ENCODE data around the gene PACS2.

PACS2 gene

GRCh38 chr14:105368426-105368825 is 53.9 kb downstream of the PACS2 start:
- Histone ChIP-seq H3K27me3 (ENCODE audit: insufficient read depth, low read length, poor library complexity, severe bottlenecking) (no peaks in the 10 kb centered on the region), H3K9me2 (replicated peaks; ENCODE audit: low read depth, low read length) (no peaks in the 10 kb centered on the region), H3K4me3 (ENCODE audit: low read length, poor library complexity, severe bottlenecking) (no peak overlapping the region), H4K20me1 (ENCODE audit: insufficient read depth, low read length, poor library complexity, severe bottlenecking) (no peaks in the 10 kb centered on the region), H3K4me2 (ENCODE audit: low read depth, low read length, poor library complexity, severe bottlenecking) (no peak overlapping the region), H3K79me2 (ENCODE audit: insufficient read depth, low read length) (no peaks in the 10 kb centered on the region), H2AFZ (ENCODE audit: low read length) (no peak overlapping the region), H3F3A (ENCODE audit: low read depth) (no peaks in the 10 kb centered on the region), H3K9me3 (ENCODE audit: insufficient read depth, low read depth, low read length) (no peaks in the 10 kb centered on the region), H3K36me3 (ENCODE audit: insufficient read depth, low read length) (no peaks in the 10 kb centered on the region), H3K4me1 (ENCODE audit: insufficient read depth, low read length, poor library complexity, severe bottlenecking) (no peaks in the 10 kb centered on the region), H3K9ac (ENCODE audit: low read depth, low read length, poor library complexity, severe bottlenecking) (no peak overlapping the region)
- TF ChIP-seq, protein P1, sequence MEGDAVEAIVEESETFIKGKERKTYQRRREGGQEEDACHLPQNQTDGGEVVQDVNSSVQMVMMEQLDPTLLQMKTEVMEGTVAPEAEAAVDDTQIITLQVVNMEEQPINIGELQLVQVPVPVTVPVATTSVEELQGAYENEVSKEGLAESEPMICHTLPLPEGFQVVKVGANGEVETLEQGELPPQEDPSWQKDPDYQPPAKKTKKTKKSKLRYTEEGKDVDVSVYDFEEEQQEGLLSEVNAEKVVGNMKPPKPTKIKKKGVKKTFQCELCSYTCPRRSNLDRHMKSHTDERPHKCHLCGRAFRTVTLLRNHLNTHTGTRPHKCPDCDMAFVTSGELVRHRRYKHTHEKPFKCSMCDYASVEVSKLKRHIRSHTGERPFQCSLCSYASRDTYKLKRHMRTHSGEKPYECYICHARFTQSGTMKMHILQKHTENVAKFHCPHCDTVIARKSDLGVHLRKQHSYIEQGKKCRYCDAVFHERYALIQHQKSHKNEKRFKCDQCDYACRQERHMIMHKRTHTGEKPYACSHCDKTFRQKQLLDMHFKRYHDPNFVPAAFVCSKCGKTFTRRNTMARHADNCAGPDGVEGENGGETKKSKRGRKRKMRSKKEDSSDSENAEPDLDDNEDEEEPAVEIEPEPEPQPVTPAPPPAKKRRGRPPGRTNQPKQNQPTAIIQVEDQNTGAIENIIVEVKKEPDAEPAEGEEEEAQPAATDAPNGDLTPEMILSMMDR (conservative IDR thresholded peaks at IDR 0.05; ENCODE audit: low read length) = no peak
- no peak for TF ChIP-seq EZH2phosphoT487 (IDR thresholded peaks at IDR 0.05; ENCODE audit: borderline replicate concordance)

DNA sequence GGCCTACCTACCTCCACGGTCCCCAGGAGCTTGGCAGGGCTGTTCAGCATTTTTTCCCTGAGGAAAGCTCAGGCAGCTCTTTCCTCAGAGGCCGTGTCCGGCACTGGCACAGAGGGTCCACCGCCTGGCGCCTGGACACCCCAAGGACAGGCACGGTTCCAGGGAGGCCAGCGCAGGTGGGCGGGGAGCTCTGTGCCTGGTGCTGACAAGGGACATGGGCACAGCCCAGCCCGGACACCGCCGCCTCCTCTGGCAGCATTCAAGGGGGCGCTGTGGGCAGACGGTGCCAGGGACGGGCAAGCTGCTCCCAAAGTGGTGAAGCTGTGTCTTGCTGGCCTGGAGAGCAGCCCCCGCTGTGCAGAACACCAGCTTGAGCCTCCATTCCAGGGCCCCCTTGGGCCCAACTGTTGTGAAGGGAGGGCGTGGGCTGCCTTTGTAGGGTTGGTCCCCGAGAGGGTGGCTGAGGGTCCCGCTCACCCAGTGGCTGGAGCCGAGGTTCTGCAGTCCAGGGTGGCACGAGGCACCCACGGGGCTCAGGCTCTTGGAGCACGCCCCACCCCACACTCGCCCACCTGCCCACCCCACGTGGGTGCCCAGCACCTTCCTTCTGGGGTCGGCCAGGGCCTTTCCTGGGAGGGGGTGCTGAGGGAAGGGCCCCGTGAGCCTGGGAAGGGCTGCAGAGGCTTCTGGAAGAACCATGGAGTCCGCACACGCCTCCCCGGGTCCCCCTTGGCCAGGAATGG is 54.5 kb downstream of the PACS2 start:
- Histone ChIP-seq H3K9me2 (replicated peaks; ENCODE audit: low read depth, low read length) (no peaks in the 10 kb centered on the region), H3K9ac (ENCODE audit: low read depth, low read length, poor library complexity, severe bottlenecking) (no peak overlapping the region), H3K4me3 (ENCODE audit: low read length, poor library complexity, severe bottlenecking) (no peak overlapping the region), H3K4me1 (ENCODE audit: insufficient read depth, low read length, poor library complexity, severe bottlenecking) (peaks cover under 1% of the 10 kb centered on the region), H3K27me3 (ENCODE audit: insufficient read depth, low read length, poor library complexity, severe bottlenecking) (no peaks in the 10 kb centered on the region), H3K79me2 (ENCODE audit: insufficient read depth, low read length) (no peaks in the 10 kb centered on the region), H3K36me3 (ENCODE audit: insufficient read depth, low read length) (no peaks in the 10 kb centered on the region), H2AFZ (ENCODE audit: low read length) (no peak overlapping the region), H3K4me2 (ENCODE audit: low read depth, low read length, poor library complexity, severe bottlenecking) (no peak overlapping the region), H3F3A (ENCODE audit: low read depth) (no peaks in the 10 kb centered on the region), H4K20me1 (ENCODE audit: insufficient read depth, low read length, poor library complexity, severe bottlenecking) (no peaks in the 10 kb centered on the region), H3K9me3 (ENCODE audit: insufficient read depth, low read depth, low read length) (no peaks in the 10 kb centered on the region)
- no peak for TF ChIP-seq EZH2phosphoT487 (IDR thresholded peaks at IDR 0.05; ENCODE audit: borderline replicate concordance)
- TF ChIP-seq, protein P1 (conservative IDR thresholded peaks at IDR 0.05; ENCODE audit: low read length) = no peak

DNA sequence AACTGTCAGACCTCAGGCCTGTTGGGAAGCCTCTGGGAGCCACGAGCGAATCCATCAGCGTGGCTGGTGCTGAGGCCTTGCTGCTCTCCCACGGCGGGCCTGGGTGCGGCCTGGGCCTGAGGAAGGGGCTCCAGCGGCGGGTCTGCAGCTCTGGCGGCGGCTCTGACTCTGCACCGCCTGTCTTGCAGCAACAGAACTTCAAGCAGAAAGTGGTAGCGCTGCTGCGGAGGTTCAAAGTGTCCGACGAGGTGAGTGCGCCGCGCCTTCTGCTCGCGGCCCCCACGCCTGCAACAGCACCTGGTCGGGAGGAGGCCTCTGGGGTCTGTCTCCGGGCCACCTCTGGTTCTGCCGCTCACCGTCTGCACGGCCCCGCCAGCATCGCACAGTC is 55.1 kb downstream of the PACS2 start:
- H3K4me1 ChIP-seq (ENCODE audit: insufficient read depth, low read length, poor library complexity, severe bottlenecking) = peaks cover 6% of the 10 kb centered on the region
- no peaks in the 10 kb centered on the region for H3K9me2 ChIP-seq (replicated peaks; ENCODE audit: low read depth, low read length)
- no peak overlapping the region for H3K4me3 ChIP-seq (ENCODE audit: low read length, poor library complexity, severe bottlenecking)
- H3K4me2 ChIP-seq (ENCODE audit: low read depth, low read length, poor library complexity, severe bottlenecking) = no peak overlapping the region
- H3K9ac ChIP-seq (ENCODE audit: low read depth, low read length, poor library complexity, severe bottlenecking) = no peak overlapping the region
- H3F3A ChIP-seq (ENCODE audit: low read depth) = no peaks in the 10 kb centered on the region
- H3K27me3 ChIP-seq (ENCODE audit: insufficient read depth, low read length, poor library complexity, severe bottlenecking) = no peaks in the 10 kb centered on the region
- H3K9me3 ChIP-seq (ENCODE audit: insufficient read depth, low read depth, low read length) = no peaks in the 10 kb centered on the region
- no peaks in the 10 kb centered on the region for H4K20me1 ChIP-seq (ENCODE audit: insufficient read depth, low read length, poor library complexity, severe bottlenecking)
- no peaks in the 10 kb centered on the region for H3K36me3 ChIP-seq (ENCODE audit: insufficient read depth, low read length)
- no peak overlapping the region for H2AFZ ChIP-seq (ENCODE audit: low read length)
- H3K79me2 ChIP-seq (ENCODE audit: insufficient read depth, low read length) = no peaks in the 10 kb centered on the region
- no peak for TF ChIP-seq EZH2phosphoT487 (IDR thresholded peaks at IDR 0.05; ENCODE audit: borderline replicate concordance)
- TF ChIP-seq, protein P1 (conservative IDR thresholded peaks at IDR 0.05; ENCODE audit: low read length) = no peak
